Measurements from ENCODE around the gene WDR38. TPM values are rescaled to one million over a fixed set of nuclear protein-coding genes. Genes with fewer than 3 reads are reported as not detected.

WDR38 gene
- polyA plus RNA-seq, 1 of the 3 experiments (the other 2 are of a cell fraction), result not detected

GRCh38 chr9:124854161-124854560, 901 bp downstream of the WDR38 start:
- Histone ChIP-seq H3K36me3 (replicated peaks in 1 of 2; ENCODE audit: control insufficient read depth in 1 of 2, insufficient read depth in 2 of 2, low read length in 1 of 2) (peaks cover 16 to 29% of the 10 kb centered on the region in 2 experiments), H2AFZ (ENCODE audit: low read depth) (no peak overlapping the region), H3K79me2 (ENCODE audit: insufficient read depth) (peaks cover 8% of the 10 kb centered on the region; the same call in 1 of the 2 replicates), H3K27ac (ENCODE audit: low read depth in 2 of 2, low read length in 1 of 2) (no peak overlapping the region), H3K9ac (no peak overlapping the region), H3K4me3 (ENCODE audit: low read depth in 2 of 2, low read length in 1 of 2) (no peak overlapping the region), H4K20me1 (ENCODE audit: insufficient read depth) (peaks cover 32% of the 10 kb centered on the region), H3K4me1 (ENCODE audit: control insufficient read depth in 1 of 2, insufficient read depth in 2 of 2, low read depth in 1 of 2, low read length in 1 of 2) (peaks cover 0 to 12% of the 10 kb centered on the region in 2 experiments; a peak in 1 of 4 replicates), H3K9me3 (no peaks in the 10 kb centered on the region), H3F3A (replicated peaks; ENCODE audit: insufficient read depth) (peaks cover 38% of the 10 kb centered on the region), H3K27me3 (ENCODE audit: insufficient read depth) (no peaks in the 10 kb centered on the region), H3K4me2 (no peak overlapping the region), H3K9me2 (no peaks in the 10 kb centered on the region)
- WGBS (ENCODE audit: low lambda C conversion rate), result 93% methylated on average over 7 of the region's 8 CpGs
- DNase-seq, result no peak
- TF ChIP-seq, protein P1, sequence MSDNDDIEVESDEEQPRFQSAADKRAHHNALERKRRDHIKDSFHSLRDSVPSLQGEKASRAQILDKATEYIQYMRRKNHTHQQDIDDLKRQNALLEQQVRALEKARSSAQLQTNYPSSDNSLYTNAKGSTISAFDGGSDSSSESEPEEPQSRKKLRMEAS (IDR thresholded peaks at IDR 0.05; ENCODE audit: low read depth), result no peak
- TF ChIP-seq, protein P2, sequence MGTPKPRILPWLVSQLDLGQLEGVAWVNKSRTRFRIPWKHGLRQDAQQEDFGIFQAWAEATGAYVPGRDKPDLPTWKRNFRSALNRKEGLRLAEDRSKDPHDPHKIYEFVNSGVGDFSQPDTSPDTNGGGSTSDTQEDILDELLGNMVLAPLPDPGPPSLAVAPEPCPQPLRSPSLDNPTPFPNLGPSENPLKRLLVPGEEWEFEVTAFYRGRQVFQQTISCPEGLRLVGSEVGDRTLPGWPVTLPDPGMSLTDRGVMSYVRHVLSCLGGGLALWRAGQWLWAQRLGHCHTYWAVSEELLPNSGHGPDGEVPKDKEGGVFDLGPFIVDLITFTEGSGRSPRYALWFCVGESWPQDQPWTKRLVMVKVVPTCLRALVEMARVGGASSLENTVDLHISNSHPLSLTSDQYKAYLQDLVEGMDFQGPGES (IDR thresholded peaks at IDR 0.05; ENCODE audit: low read depth, low read length), result no peak
- TF ChIP-seq TAF1 (IDR thresholded peaks at IDR 0.05; ENCODE audit: borderline replicate concordance, low read depth, low read length), result no peak
- TF ChIP-seq JUND (IDR thresholded peaks at IDR 0.05), result no peak
- TF ChIP-seq SMC3 (IDR thresholded peaks at IDR 0.05; ENCODE audit: low read depth, low read length), result no peak
- no peak for TF ChIP-seq RAD21 (IDR thresholded peaks at IDR 0.05; ENCODE audit: low read length)
- TF ChIP-seq ELF1 (IDR thresholded peaks at IDR 0.05), result no peak
- TF ChIP-seq TEAD4 (IDR thresholded peaks at IDR 0.05; ENCODE audit: borderline replicate concordance, insufficient read depth), result no peak
- no peak for TF ChIP-seq POLR2AphosphoS5 (IDR thresholded peaks at IDR 0.05; ENCODE audit: low read depth, low read length)
- TF ChIP-seq GATA2 (CRISPR knock-in tag; IDR thresholded peaks at IDR 0.05), result no peak
- TF ChIP-seq YY1 (IDR thresholded peaks at IDR 0.05; ENCODE audit: low read depth), result no peak
- no peak for TF ChIP-seq RFX5 (IDR thresholded peaks at IDR 0.05; ENCODE audit: low read length)
- TF ChIP-seq NRF1 (IDR thresholded peaks at IDR 0.05; ENCODE audit: low read depth, low read length), result no peak
- no peak for TF ChIP-seq EZH2phosphoT487 (IDR thresholded peaks at IDR 0.05; ENCODE audit: borderline replicate concordance, low read depth)
- TF ChIP-seq EP300 (IDR thresholded peaks at IDR 0.05; ENCODE audit: borderline replicate concordance in 1 of 2, low read depth in 1 of 2, low read length in 1 of 2), result no peak
- CTCF ChIA-PET, result interaction anchor here (0.8 to 33.6 kb wide), 23 partner anchors 9 to 1637 kb away, joined by 3 to 1436 read pairs (median 9); partner anchors contain the start of genes ARPC5L, NR6A1, OLFML2A and RPL35
- POLR2A ChIA-PET, result interaction anchor here (1.9 to 5.0 kb wide), 2 partner anchors 8 to 82 kb away, joined by 12 to 42 read pairs; partner anchors contain the start of genes ARPC5L, NR6A1 and RPL35

DNA sequence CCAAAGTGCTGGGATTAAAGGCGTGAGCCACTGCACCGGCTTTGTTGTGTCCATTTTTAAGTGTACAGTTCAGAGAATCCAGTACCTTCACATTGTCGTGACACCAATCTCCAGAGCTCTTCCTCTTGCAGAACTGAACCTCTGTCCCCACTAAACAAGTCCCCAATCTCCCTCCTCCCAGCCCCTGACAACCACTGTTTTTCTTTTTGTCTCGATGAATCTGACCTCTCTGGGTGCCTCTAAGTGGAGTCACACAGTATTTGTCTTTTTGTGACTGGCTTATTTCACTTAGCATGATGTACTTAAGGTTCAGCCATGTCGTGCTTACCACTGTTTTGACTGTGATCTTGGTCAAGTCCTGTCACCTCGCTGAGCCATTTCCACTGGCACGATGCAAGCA, 1.6 kb downstream of the WDR38 start:
- ChIA-PET POLR2A (interaction anchor here (0.6 to 5.0 kb wide), 4 partner anchors 8 to 288 kb away, joined by 3 to 42 read pairs (median 4); partner anchors contain the start of genes NR6A1 and SCAI), CTCF (interaction anchor here (1.2 to 33.6 kb wide), 8 partner anchors 19 to 520 kb away, joined by 3 to 1436 read pairs (median 42); partner anchors contain the start of genes NR6A1 and OLFML2A)
- Histone ChIP-seq H3K4me2 (no peak overlapping the region), H3K4me1 (ENCODE audit: control insufficient read depth in 1 of 2, insufficient read depth in 2 of 2, low read depth in 1 of 2, low read length in 1 of 2) (peaks cover 6 to 19% of the 10 kb centered on the region in 2 experiments; a peak in 1 of 4 replicates), H3K9me2 (no peaks in the 10 kb centered on the region), H4K20me1 (ENCODE audit: insufficient read depth) (peaks cover 39% of the 10 kb centered on the region), H2AFZ (ENCODE audit: low read depth) (no peak overlapping the region), H3F3A (replicated peaks; ENCODE audit: insufficient read depth) (peaks cover 41% of the 10 kb centered on the region), H3K9me3 (no peaks in the 10 kb centered on the region), H3K9ac (no peak overlapping the region), H3K4me3 (ENCODE audit: low read depth in 2 of 2, low read length in 1 of 2) (no peak overlapping the region), H3K36me3 (replicated peaks in 1 of 2; ENCODE audit: control insufficient read depth in 1 of 2, insufficient read depth in 2 of 2, low read length in 1 of 2) (peaks cover 23 to 36% of the 10 kb centered on the region in 2 experiments), H3K79me2 (ENCODE audit: insufficient read depth) (peaks cover 14% of the 10 kb centered on the region), H3K27me3 (ENCODE audit: insufficient read depth) (no peaks in the 10 kb centered on the region), H3K27ac (ENCODE audit: low read depth in 2 of 2, low read length in 1 of 2) (no peak overlapping the region)
- 68% methylated on average over 7 of the region's 7 CpGs for WGBS (ENCODE audit: low lambda C conversion rate)
- no peak for TF ChIP-seq FOXJ3 (CRISPR knock-in tag; IDR thresholded peaks at IDR 0.05)
- no peak for TF ChIP-seq MEF2A (IDR thresholded peaks at IDR 0.05; ENCODE audit: borderline replicate concordance, low read depth)
- TF ChIP-seq RXRA (IDR thresholded peaks at IDR 0.05; ENCODE audit: borderline replicate concordance, low read depth), result no peak
- TF ChIP-seq MXI1 (IDR thresholded peaks at IDR 0.05; ENCODE audit: low read depth, low read length), result no peak
- TF ChIP-seq, protein P3, sequence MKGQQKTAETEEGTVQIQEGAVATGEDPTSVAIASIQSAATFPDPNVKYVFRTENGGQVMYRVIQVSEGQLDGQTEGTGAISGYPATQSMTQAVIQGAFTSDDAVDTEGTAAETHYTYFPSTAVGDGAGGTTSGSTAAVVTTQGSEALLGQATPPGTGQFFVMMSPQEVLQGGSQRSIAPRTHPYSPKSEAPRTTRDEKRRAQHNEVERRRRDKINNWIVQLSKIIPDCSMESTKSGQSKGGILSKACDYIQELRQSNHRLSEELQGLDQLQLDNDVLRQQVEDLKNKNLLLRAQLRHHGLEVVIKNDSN (IDR thresholded peaks at IDR 0.05; ENCODE audit: borderline replicate concordance, low read depth), result no peak
- DNase-seq, result no peak
